Prostate gland (tissue), 2 donors: Measurements from ENCODE around the gene POLK. TPM values are rescaled to one million over a fixed set of nuclear protein-coding genes. Genes with fewer than 3 reads are reported as not detected.

Experiments
- DNase-seq: peaks from one replicate; pipeline ENCODE4 v3.0.0-alpha.2; 2019; ENCODE audit warnings: low spot score
- H3K27ac ChIP-seq, 2 donors: fragments of 200-600 bp; sonication (generic); 2 replicates each; pipeline ENCODE4 v1.5.1; 2017 to 2019
- H3K27me3 ChIP-seq: fragments of 200-600 bp; sonication (generic); replicated peaks from 2 replicates; pipeline ENCODE4 v1.5.1; 2019; ENCODE audit not compliant: insufficient read depth
- H3K36me3 ChIP-seq, 2 donors: fragments of 200-600 bp; sonication (generic); 1 replicate in 1 of 2; 2 replicates in 1 of 2; pipeline versions ENCODE4 v1.5.1 to v1.8.1; 2017 to 2019
- H3K4me1 ChIP-seq: fragments of 200-600 bp; sonication (generic); replicated peaks from 2 replicates; pipeline ENCODE4 v1.5.1; 2019
- H3K4me3 ChIP-seq, 2 donors: fragments of 200-600 bp; sonication (generic); 2 replicates each; pipeline ENCODE4 v1.5.1; 2017 to 2019
- H3K9me3 ChIP-seq: fragments of 200-600 bp; sonication (generic); 2 replicates; pipeline ENCODE4 v1.5.1; 2017
- POLR2A ChIP-seq: fragments of 450-650 bp; IDR thresholded peaks from one replicate; pipeline ENCODE4 v1.6.1; 2016; ENCODE audit warnings: antibody characterized with exemption, mild to moderate bottlenecking
- POLR2AphosphoS5 ChIP-seq: sonication (generic); formaldehyde crosslinking; IDR thresholded peaks from one replicate; pipeline ENCODE4 v1.6.1; 2017; ENCODE audit warnings: antibody characterized with exemption
- WGBS: methylation state at CpG from one replicate; pipeline ENCODE4 v1.1.5; 2018; 5-methylcytosine and 5-hydroxymethylcytosine counted together
- intact Hi-C: fragments of 100-400 bp; cut with DNase I; formaldehyde crosslinking; loops from one replicate; pipeline ENCODE4 v1.14.2; 2022
- total RNA-seq, 2 donors: library from RNA; depleted of rRNA; stranded (reverse); fragments of >200 nt; gene quantifications; one replicate each; pipeline ENCODE4 v1.1.0, GENCODE V29; 2016
- TF ChIP-seq, protein P1 (sequence below), 4 experiments: fragments of 200-600 bp in 2 of 4; fragments of 450-650 bp in 2 of 4; sonication (generic) in 2 of 4; IDR thresholded peaks; 1 replicate in 3 of 4; 2 replicates in 1 of 4; pipeline ENCODE4 v1.5.1; 2016 to 2019; ENCODE audit warnings: antibody characterized with exemption in 4 of 4, mild to moderate bottlenecking in 2 of 4, moderate library complexity in 2 of 4

Gene POLK
- total RNA-seq, 2 donors from 2014 or later, result 28.4 to 33.6 TPM

DNA sequence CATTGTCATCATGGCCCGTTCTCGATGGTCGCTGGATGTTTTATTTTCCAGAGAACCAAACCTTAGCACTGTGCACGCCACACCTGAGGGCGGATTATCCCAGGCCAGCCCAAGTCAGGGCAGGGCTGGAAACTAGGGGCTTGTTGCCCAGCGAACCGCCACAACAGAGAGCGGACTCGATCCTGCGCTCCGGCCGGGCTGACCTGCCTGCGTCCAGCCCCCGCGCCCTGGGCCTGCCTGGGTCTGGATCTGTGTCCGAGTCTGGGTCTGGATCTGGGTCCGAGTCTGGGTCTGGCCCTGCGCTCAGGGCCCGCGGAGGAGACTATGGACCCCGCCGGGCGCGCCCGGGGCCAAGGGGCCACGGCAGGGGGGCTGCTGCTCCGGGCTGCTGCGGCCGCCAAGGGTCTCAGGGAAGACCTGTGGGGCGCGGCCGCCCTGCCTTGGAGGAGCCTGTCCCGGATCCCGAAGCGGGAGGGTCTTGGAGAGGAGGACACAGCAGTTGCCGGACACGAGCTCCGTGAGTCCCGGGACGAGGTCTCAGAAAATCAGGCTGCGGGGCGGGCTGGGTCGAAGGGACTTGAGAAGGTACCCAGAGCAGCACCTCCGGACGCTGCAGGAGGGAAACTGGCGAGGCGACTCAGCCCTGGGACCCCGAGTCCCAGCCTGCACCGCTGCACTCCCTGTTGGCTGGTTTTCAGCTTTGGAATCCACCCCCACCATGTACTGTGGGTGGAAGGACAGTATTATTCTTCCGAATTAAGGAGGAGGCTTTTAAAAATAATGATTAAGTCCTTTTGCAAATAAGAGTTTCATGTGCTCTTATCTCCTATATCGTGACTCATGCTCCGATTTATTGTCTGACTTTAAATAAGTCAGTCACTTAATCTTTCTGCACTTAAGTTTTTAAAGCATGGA lies 99.9 kb downstream of the POLK start, which contains the start of gene ANKDD1B:
TSS of gene ANKDD1B (plus strand) at position 143 of the 915 bp plus-strand sequence. CDS start at position 325, 182 bp downstream.
- Histone ChIP-seq H3K9me3 (no peaks in the 10 kb centered on the region), H3K4me1 (no peaks in the 10 kb centered on the region), H3K4me3 (peak within 1 kb of the TSS; percentile 46 to 50), H3K27ac (peak within 1 kb of the TSS; percentile 73 to 82), H3K27me3 (no peaks in the 10 kb centered on the region), H3K36me3 (no peaks in the 10 kb centered on the region)
- TF ChIP-seq POLR2AphosphoS5 (no peak), POLR2A (no peak)
- TF ChIP-seq, protein P1, sequence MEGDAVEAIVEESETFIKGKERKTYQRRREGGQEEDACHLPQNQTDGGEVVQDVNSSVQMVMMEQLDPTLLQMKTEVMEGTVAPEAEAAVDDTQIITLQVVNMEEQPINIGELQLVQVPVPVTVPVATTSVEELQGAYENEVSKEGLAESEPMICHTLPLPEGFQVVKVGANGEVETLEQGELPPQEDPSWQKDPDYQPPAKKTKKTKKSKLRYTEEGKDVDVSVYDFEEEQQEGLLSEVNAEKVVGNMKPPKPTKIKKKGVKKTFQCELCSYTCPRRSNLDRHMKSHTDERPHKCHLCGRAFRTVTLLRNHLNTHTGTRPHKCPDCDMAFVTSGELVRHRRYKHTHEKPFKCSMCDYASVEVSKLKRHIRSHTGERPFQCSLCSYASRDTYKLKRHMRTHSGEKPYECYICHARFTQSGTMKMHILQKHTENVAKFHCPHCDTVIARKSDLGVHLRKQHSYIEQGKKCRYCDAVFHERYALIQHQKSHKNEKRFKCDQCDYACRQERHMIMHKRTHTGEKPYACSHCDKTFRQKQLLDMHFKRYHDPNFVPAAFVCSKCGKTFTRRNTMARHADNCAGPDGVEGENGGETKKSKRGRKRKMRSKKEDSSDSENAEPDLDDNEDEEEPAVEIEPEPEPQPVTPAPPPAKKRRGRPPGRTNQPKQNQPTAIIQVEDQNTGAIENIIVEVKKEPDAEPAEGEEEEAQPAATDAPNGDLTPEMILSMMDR (IDR thresholded peaks at IDR 0.05), result no peak
- intact Hi-C loops, result no loop called here
- WGBS, result under 1% methylated on average over 47 of the region's 52 CpGs
- peak; percentile 34 for DNase-seq

DNA sequence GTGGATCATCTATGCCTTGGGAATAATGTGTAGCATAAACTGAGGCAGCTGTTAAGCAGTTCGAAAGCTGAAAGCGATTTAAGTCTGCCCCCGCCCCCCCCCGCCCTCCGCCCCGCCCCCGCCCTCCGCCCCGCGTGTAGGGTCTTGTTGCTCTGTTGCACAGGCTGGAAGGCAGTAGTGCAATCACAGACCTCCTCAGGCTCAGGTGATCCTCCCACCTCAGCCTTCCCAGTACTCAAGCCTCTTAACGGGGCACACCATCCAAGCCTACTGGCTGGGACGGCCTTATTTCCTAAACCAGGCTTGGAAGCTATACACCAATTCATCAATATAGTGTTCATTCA lies 100.5 kb downstream of the POLK start:
- 11% methylated on average over 12 of the region's 12 CpGs for WGBS
- no peak for DNase-seq
- Histone ChIP-seq H3K4me3 (peak overlapping the region; percentile 46 to 50), H3K27ac (peak overlapping the region; percentile 73 to 82), H3K27me3 (no peaks in the 10 kb centered on the region), H3K9me3 (no peaks in the 10 kb centered on the region), H3K4me1 (no peaks in the 10 kb centered on the region), H3K36me3 (no peaks in the 10 kb centered on the region)
- intact Hi-C loops, result no loop called here
- no peak for TF ChIP-seq POLR2A
- no peak for TF ChIP-seq POLR2AphosphoS5
- TF ChIP-seq, protein P1 (IDR thresholded peaks at IDR 0.05), result no peak

- Histone ChIP-seq H3K9me3 (no peaks in the 10 kb centered on the region), H3K36me3 (no peaks in the 10 kb centered on the region), H3K27me3 (no peaks in the 10 kb centered on the region), H3K27ac (no peak overlapping the region), H3K4me3 (no peak overlapping the region), H3K4me1 (no peaks in the 10 kb centered on the region)
- no peak for TF ChIP-seq POLR2AphosphoS5
- TF ChIP-seq, protein P1 (IDR thresholded peaks at IDR 0.05), result no peak
- no peak for TF ChIP-seq POLR2A
- no peak for DNase-seq
- intact Hi-C loops, result no loop called here
- WGBS, result 94% methylated on average over 3 of the region's 3 CpGs
Observed at GRCh38 chr5:75612901-75613300, 101.2 kb downstream of the POLK start.

GRCh38 chr5:75614176-75614575 lies 102.5 kb downstream of the POLK start:
- Histone ChIP-seq H3K4me1 (no peaks in the 10 kb centered on the region), H3K27ac (no peak overlapping the region), H3K36me3 (no peaks in the 10 kb centered on the region), H3K4me3 (no peak overlapping the region), H3K27me3 (no peaks in the 10 kb centered on the region), H3K9me3 (no peaks in the 10 kb centered on the region)
- no peak for DNase-seq
- TF ChIP-seq, protein P1 (IDR thresholded peaks at IDR 0.05), result no peak
- TF ChIP-seq POLR2AphosphoS5 (no peak), POLR2A (no peak)
- intact Hi-C loops, result no loop called here
- 80% methylated on average over 1 of the region's 1 CpG for WGBS
